MCF 10A (cell line): ENCODE results near the gene PPP2R2C. TPM values are rescaled to one million over a fixed set of nuclear protein-coding genes. Genes with fewer than 3 reads are reported as not detected.

Source experiments
- BruUV-seq: library from RNA; stranded (reverse); fragments of 400-500 nt; replicated peaks from 2 replicates; lab custom pipeline; 2021; lab: Mats Ljungman, UMichigan
- CTCF ChIA-PET: fragments of 300-600 bp; sonication (Branson Sonifier 250); formaldehyde crosslinking; extraction: SDS; loops from one replicate; lab custom pipeline; 2021; ENCODE audit warnings: antibody characterized with exemption, inconsistent platforms; lab: Yijun Ruan, JAX
- POLR2A ChIA-PET: fragments of 300-600, 350-650 bp; sonication (Branson Sonifier 250); formaldehyde crosslinking; extraction: SDS; loops from one replicate; lab custom pipeline; 2020; ENCODE audit warnings: antibody characterized with exemption, inconsistent platforms; lab: Yijun Ruan, JAX
- DNase-seq: peaks from one replicate; pipeline ENCODE4 v3.0.0-alpha.2; 2018; ENCODE audit not compliant: unreplicated experiment
- H3K27ac Mint-ChIP-seq: one replicate; pipeline ENCODE4 v1.8.0; 2022; ENCODE audit warnings: mild to moderate bottlenecking, low read depth, mixed read lengths; ENCODE audit not compliant: unreplicated experiment
- H3K27me3 Mint-ChIP-seq: one replicate; pipeline ENCODE4 v1.8.0; 2022; ENCODE audit warnings: mixed read lengths; ENCODE audit not compliant: insufficient read depth, unreplicated experiment
- H3K36me3 Mint-ChIP-seq: one replicate; pipeline ENCODE4 v1.8.0; 2022; ENCODE audit warnings: mild to moderate bottlenecking, moderate library complexity, mixed read lengths; ENCODE audit not compliant: insufficient read depth, unreplicated experiment
- H3K4me1 Mint-ChIP-seq: one replicate; pipeline ENCODE4 v1.8.0; 2022; ENCODE audit warnings: mixed read lengths; ENCODE audit not compliant: insufficient read depth, unreplicated experiment
- H3K4me3 Mint-ChIP-seq: one replicate; pipeline ENCODE4 v1.8.0; 2022; ENCODE audit warnings: mild to moderate bottlenecking, moderate library complexity, mixed read lengths; ENCODE audit not compliant: unreplicated experiment
- H3K9me3 Mint-ChIP-seq: one replicate; pipeline ENCODE4 v1.8.0; 2022; ENCODE audit warnings: mixed read lengths; ENCODE audit not compliant: unreplicated experiment
- intact Hi-C: fragments of 100-400 bp; cut with micrococcal nuclease; formaldehyde crosslinking; loops from 2 replicates; pipeline ENCODE4 v1.14.1; 2022
- total RNA-seq: library from RNA; stranded (reverse); gene quantifications from 2 replicates; pipeline ENCODE4 v1.2.3, GENCODE V29; 2022
- TF ChIP-seq, protein P1 (sequence below): fragments of 200-600 bp; IDR thresholded peaks from one replicate; pipeline ENCODE4 v1.8.0; 2022; ENCODE audit warnings: antibody characterized with exemption, mild to moderate bottlenecking; ENCODE audit not compliant: unreplicated experiment

PPP2R2C gene
- total RNA-seq, 1 experiment from 2014 or later: 3.6 TPM

- TF ChIP-seq, protein P1, sequence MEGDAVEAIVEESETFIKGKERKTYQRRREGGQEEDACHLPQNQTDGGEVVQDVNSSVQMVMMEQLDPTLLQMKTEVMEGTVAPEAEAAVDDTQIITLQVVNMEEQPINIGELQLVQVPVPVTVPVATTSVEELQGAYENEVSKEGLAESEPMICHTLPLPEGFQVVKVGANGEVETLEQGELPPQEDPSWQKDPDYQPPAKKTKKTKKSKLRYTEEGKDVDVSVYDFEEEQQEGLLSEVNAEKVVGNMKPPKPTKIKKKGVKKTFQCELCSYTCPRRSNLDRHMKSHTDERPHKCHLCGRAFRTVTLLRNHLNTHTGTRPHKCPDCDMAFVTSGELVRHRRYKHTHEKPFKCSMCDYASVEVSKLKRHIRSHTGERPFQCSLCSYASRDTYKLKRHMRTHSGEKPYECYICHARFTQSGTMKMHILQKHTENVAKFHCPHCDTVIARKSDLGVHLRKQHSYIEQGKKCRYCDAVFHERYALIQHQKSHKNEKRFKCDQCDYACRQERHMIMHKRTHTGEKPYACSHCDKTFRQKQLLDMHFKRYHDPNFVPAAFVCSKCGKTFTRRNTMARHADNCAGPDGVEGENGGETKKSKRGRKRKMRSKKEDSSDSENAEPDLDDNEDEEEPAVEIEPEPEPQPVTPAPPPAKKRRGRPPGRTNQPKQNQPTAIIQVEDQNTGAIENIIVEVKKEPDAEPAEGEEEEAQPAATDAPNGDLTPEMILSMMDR: no peak
- ChIA-PET CTCF (interaction anchor here (0.6 to 20.3 kb wide), 15 partner anchors 18 to 328 kb away, joined by 3 to 522 read pairs (median 4); no protein-coding TSS in a partner anchor), POLR2A (interaction anchor here (0.5 to 0.6 kb wide), 2 partner anchors 46 to 330 kb away, joined by 4 read pairs; no protein-coding TSS in a partner anchor)
- no peak for DNase-seq
- Mint-ChIP-seq H3K27ac (no peak overlapping the region), H3K4me1 (no peaks in the 10 kb centered on the region), H3K36me3 (peaks cover 4% of the 10 kb centered on the region), H3K27me3 (no peaks in the 10 kb centered on the region), H3K4me3 (no peak overlapping the region), H3K9me3 (no peaks in the 10 kb centered on the region)
- no TSS peak for BruUV-seq
- intact Hi-C loops: loop anchor here (1.0 kb wide), 3 partner anchors 62 to 328 kb away; no protein-coding TSS in a partner anchor
Observed at GRCh38 chr4:6326312-6327060, 145.9 kb downstream of the PPP2R2C start.

- CTCF ChIA-PET: interaction anchor here (0.6 to 20.3 kb wide), 15 partner anchors 14 to 1364 kb away, joined by 3 to 522 read pairs (median 3); no protein-coding TSS in a partner anchor
Observed at GRCh38 chr4:6325788-6326290, 146.6 kb downstream of the PPP2R2C start.

GRCh38 chr4:6324999-6325787 lies 147.2 kb downstream of the PPP2R2C start:
- Mint-ChIP-seq H3K36me3 (peaks cover 4% of the 10 kb centered on the region), H3K27ac (no peak overlapping the region), H3K27me3 (peaks cover 10% of the 10 kb centered on the region), H3K9me3 (no peaks in the 10 kb centered on the region), H3K4me1 (no peaks in the 10 kb centered on the region), H3K4me3 (no peak overlapping the region)
- DNase-seq: peak; percentile 44
- no TSS peak for BruUV-seq
- POLR2A ChIA-PET: interaction anchor here (0.6 to 0.7 kb wide), 2 partner anchors 25 to 96 kb away, joined by 3 read pairs; no protein-coding TSS in a partner anchor
- TF ChIP-seq, protein P1: no peak
- CTCF ChIA-PET: interaction anchor here (0.6 to 20.3 kb wide), 14 partner anchors 14 to 1363 kb away, joined by 3 to 522 read pairs (median 3); no protein-coding TSS in a partner anchor
- intact Hi-C loops: no loop called here

More at GRCh38 chr4:6325788-6326290, 146.6 kb downstream of the PPP2R2C start:
- no peak for DNase-seq
- no peaks in the 10 kb centered on the region for H3K4me1 Mint-ChIP-seq
- H3K4me3 Mint-ChIP-seq: no peak overlapping the region
- H3K9me3 Mint-ChIP-seq: no peaks in the 10 kb centered on the region
- H3K27ac Mint-ChIP-seq: no peak overlapping the region
- intact Hi-C loops: no loop called here
- H3K36me3 Mint-ChIP-seq: peaks cover 4% of the 10 kb centered on the region
- no TSS peak for BruUV-seq
- H3K27me3 Mint-ChIP-seq: peaks cover 5% of the 10 kb centered on the region
- POLR2A ChIA-PET: interaction anchor here (0.6 to 0.7 kb wide), 3 partner anchors 24 to 329 kb away, joined by 3 to 4 read pairs (median 3); no protein-coding TSS in a partner anchor
- TF ChIP-seq, protein P1: no peak
